Hypothalamus (tissue), 51 donors: ENCODE measurements around the gene TRIM46.
"Not testable (repeated sequence)": the region's sequence is repeated elsewhere in the genome, so short reads cannot be mapped to it uniquely, and the experiment has no call there.

ENCODE experiments used
- DNase-seq, 51 donors: peaks; one replicate each; lab custom pipeline; 2025; lab: John Stamatoyannopoulos, UW

The TRIM46 gene

GRCh38 chr1:155135415-155136028 lies 38.1 kb upstream of the TRIM46 start, which contains the start of gene SLC50A1:
TSS of gene SLC50A1 (plus strand) at chr1:155135852. CDS start at chr1:155135912, 60 bp downstream.
- peak; percentile 42 to 95 (median 88) for DNase-seq

- no peak for DNase-seq
Measured at GRCh38 chr1:155136748-155137147, 36.9 kb upstream of the TRIM46 start.

GRCh38 chr1:155137154-155137949 lies 36.3 kb upstream of the TRIM46 start:
- no peak for DNase-seq

- DNase-seq = peak in 50 of 51 donors; percentile 55 to 94 (median 84)
Measured at GRCh38 chr1:155139895-155140629, 33.6 kb upstream of the TRIM46 start, which contains the start of gene DPM3. TSS of gene DPM3 (minus strand) at chr1:155140531. CDS start at chr1:155140240, 291 bp downstream.

- DNase-seq = no peak
Measured at GRCh38 chr1:155140630-155140953, 33.1 kb upstream of the TRIM46 start.

- no peak for DNase-seq
Measured at GRCh38 chr1:155141749-155142148, 31.9 kb upstream of the TRIM46 start.

- DNase-seq = no peak
Measured at GRCh38 chr1:155145491-155145890, 28.2 kb upstream of the TRIM46 start.

- not testable (repeated sequence) for DNase-seq
Measured at GRCh38 chr1:155155996-155156643, 17.5 kb upstream of the TRIM46 start.

GRCh38 chr1:155158991-155159390 lies 14.7 kb upstream of the TRIM46 start:
- no peak for DNase-seq

GRCh38 chr1:155160128-155160527 lies 13.5 kb upstream of the TRIM46 start:
- no peak for DNase-seq

- DNase-seq = not testable (repeated sequence)
Measured at GRCh38 chr1:155162631-155163030, 11.0 kb upstream of the TRIM46 start.

GRCh38 chr1:155163785-155164184 lies 9.9 kb upstream of the TRIM46 start:
- not testable (repeated sequence) for DNase-seq

- DNase-seq = not testable (repeated sequence)
Measured at GRCh38 chr1:155164625-155165024, 9.0 kb upstream of the TRIM46 start.

GRCh38 chr1:155166051-155166470 lies 7.6 kb upstream of the TRIM46 start:
- no peak for DNase-seq

- peak in 27 of 51 donors; percentile 12 to 59 (median 42) for DNase-seq
Measured at GRCh38 chr1:155166471-155167165, 7.0 kb upstream of the TRIM46 start.

- DNase-seq = peak in 50 of 51 donors; percentile 22 to 96 (median 80)
Measured at GRCh38 chr1:155167166-155168104, 6.2 kb upstream of the TRIM46 start.

GRCh38 chr1:155168105-155168445 lies 5.6 kb upstream of the TRIM46 start:
- not testable (repeated sequence) for DNase-seq

GRCh38 chr1:155168456-155169210 lies 5.0 kb upstream of the TRIM46 start:
- no peak for DNase-seq
